GM23248 (cell line): ENCODE results near the gene CHCHD1. TPM values are rescaled to one million over a fixed set of nuclear protein-coding genes. Genes with fewer than 3 reads are reported as not detected.
A peak's percentile ranks its signal among the peaks of the same experiment; 100 is the strongest.

ENCODE experiments used
- DNase-seq: peaks from one replicate; pipeline ENCODE4 v3.0.0-alpha.2; 2015
- H2AFZ ChIP-seq: fragments of 200-600 bp; sonication (generic); 2 replicates; pipeline ENCODE4 v1.6.1; 2016; ENCODE audit warnings: antibody characterized with exemption
- H3F3A ChIP-seq: fragments of 200-600 bp; sonication (generic); 2 replicates; pipeline ENCODE4 v1.6.1; 2016; ENCODE audit warnings: mild to moderate bottlenecking, antibody characterized with exemption, mixed run types; ENCODE audit not compliant: insufficient read depth
- H3K27ac ChIP-seq: fragments of 200-600 bp; sonication (generic); 2 replicates; pipeline ENCODE4 v1.5.1; 2016; ENCODE audit warnings: mild to moderate bottlenecking
- H3K27me3 ChIP-seq: fragments of 200-600 bp; sonication (generic); replicated peaks from 2 replicates; pipeline ENCODE4 v1.6.1; 2016; ENCODE audit warnings: mild to moderate bottlenecking; ENCODE audit not compliant: insufficient read depth
- H3K36me3 ChIP-seq: fragments of 200-600 bp; sonication (generic); 2 replicates; pipeline ENCODE4 v1.6.1; 2016; ENCODE audit warnings: low read depth, mild to moderate bottlenecking
- H3K4me1 ChIP-seq: fragments of 200-600 bp; sonication (generic); 2 replicates; pipeline ENCODE4 v1.6.1; 2016; ENCODE audit warnings: mild to moderate bottlenecking; ENCODE audit not compliant: insufficient read depth
- H3K4me2 ChIP-seq: fragments of 200-600 bp; sonication (generic); one replicate; pipeline ENCODE4 v1.6.1; 2016; ENCODE audit warnings: mild to moderate bottlenecking; ENCODE audit not compliant: unreplicated experiment
- H3K4me3 ChIP-seq: fragments of 200-600 bp; sonication (generic); 2 replicates; pipeline ENCODE4 v1.5.1; 2016; ENCODE audit warnings: mild to moderate bottlenecking
- H3K79me2 ChIP-seq: fragments of 200-600 bp; sonication (generic); 2 replicates; pipeline ENCODE4 v1.6.1; 2016; ENCODE audit warnings: mild to moderate bottlenecking; ENCODE audit not compliant: insufficient read depth
- H3K9ac ChIP-seq: fragments of 200-600 bp; sonication (generic); 2 replicates; pipeline ENCODE4 v1.6.1; 2016; ENCODE audit warnings: mild to moderate bottlenecking
- H3K9me2 ChIP-seq: fragments of 200-600 bp; sonication (generic); 2 replicates; pipeline ENCODE4 v1.6.1; 2016; ENCODE audit warnings: mixed run types, mild to moderate bottlenecking, moderate library complexity; ENCODE audit not compliant: insufficient read depth
- H3K9me3 ChIP-seq: fragments of 200-600 bp; sonication (generic); one replicate; pipeline ENCODE4 v1.6.1; 2017; ENCODE audit warnings: low read depth
- H4K20me1 ChIP-seq: fragments of 200-600 bp; sonication (generic); 2 replicates; pipeline ENCODE4 v1.6.0; 2016; ENCODE audit not compliant: insufficient read depth
- EZH2 ChIP-seq: fragments of 200-600 bp; sonication (generic); IDR thresholded peaks from 2 replicates; pipeline ENCODE4 v1.6.1; 2018; ENCODE audit warnings: antibody characterized with exemption, mild to moderate bottlenecking; ENCODE audit not compliant: insufficient read depth, poor library complexity, severe bottlenecking
- EZH2phosphoT487 ChIP-seq: fragments of 200-600 bp; sonication (generic); IDR thresholded peaks from 2 replicates; pipeline ENCODE4 v1.6.1; 2018; ENCODE audit warnings: antibody characterized with exemption, moderate library complexity, mild to moderate bottlenecking, low read depth; ENCODE audit not compliant: insufficient read depth
- WGBS, 2 experiments: methylation state at CpG; one replicate each; pipeline ENCODE4 v1.1.6; 2015 to 2017; ENCODE audit warnings: low lambda C conversion rate in 2 of 2, low coverage in 1 of 2; ENCODE audit errors: missing lambda C conversion rate in 2 of 2; 5-methylcytosine and 5-hydroxymethylcytosine counted together
- in situ Hi-C: fragments of 300-500 bp; cut with MboI; formaldehyde crosslinking; loops from 2 replicates; pipeline ENCODE4 v1.15.0; 2020
- polyA plus RNA-seq: library from polyadenylated mRNA; unstranded; fragments of >200 nt; fragmentation: Nextera tagmentation; extraction: Ambion mirVana; gene quantifications from 2 replicates; pipeline ENCODE4 v1.2.1, GENCODE V29; 2016
- total RNA-seq: library from RNA; depleted of rRNA; stranded (reverse); fragments of >200 nt; shearing (Covaris generic); gene quantifications from 2 replicates; pipeline ENCODE4 v1.2.3, GENCODE V29; 2014

The CHCHD1 gene
- total and polyA plus RNA-seq, 2 experiments from 2014 or later, result 23.1 to 73.0 TPM

DNA sequence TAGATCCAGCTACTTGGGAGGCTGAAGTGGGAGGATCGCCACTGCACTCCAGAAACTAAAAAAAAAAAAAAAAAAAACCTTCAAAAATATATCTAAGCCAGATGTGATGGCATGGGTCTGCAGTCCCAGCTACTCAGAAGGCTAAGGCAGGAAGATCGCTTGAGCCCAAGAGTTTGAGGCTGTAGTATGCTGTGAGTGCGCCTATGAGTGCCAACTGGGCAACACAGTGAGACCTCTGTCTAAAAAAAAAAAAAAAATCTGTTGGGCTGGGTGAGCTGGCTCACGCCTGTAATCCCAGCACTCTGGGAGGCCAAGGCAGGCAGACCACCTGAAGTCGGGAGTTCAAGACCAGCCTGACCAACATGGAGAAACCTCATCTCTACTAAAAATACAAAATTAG is 2.8 kb upstream of the CHCHD1 start:
- no peak for TF ChIP-seq EZH2
- TF ChIP-seq EZH2phosphoT487, result no peak

DNA sequence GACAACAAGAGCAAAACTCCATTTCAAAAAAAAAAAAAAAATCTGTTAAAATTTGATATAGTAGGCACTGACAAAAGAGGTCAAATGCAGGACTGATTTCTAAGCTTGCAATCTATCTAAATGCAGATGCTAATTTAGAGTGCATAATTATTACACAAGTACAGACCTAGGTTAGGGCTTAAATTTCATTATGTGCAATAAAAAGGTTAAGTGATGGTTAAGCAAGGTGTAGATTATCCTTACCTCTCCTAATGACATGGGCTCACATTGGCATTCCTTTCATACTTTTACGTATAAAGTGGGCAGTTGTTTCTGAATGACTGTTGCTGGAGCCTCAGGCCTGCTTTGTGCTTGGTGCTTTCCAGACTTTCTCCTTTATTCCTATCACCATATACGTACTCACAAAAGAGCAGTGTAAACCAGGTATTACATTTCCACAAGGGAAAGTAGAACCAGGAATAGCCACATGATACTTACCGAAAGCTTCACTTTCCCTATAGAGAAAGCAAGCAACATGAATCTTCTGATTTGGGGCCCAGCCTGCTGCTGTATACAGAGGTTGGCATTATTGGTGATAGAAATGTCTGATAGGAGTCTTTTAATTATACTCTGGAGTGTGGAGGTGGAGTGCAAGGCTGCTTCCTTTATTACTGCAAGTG is 2.2 kb upstream of the CHCHD1 start:
- H3F3A ChIP-seq, result peaks cover 33% of the 10 kb centered on the region
- H3K36me3 ChIP-seq, result peaks cover 29% of the 10 kb centered on the region
- H3K27ac ChIP-seq, result no peak overlapping the region
- no peak overlapping the region for H3K9ac ChIP-seq
- WGBS, 2 experiments, result 73% methylated on average over 3 of the region's 3 CpGs
- H3K27me3 ChIP-seq, result no peaks in the 10 kb centered on the region
- no peak overlapping the region for H3K4me2 ChIP-seq
- H3K4me1 ChIP-seq, result peaks cover 28% of the 10 kb centered on the region
- in situ Hi-C loops, result no loop called here
- no peak for DNase-seq
- H3K9me3 ChIP-seq, result no peaks in the 10 kb centered on the region
- TF ChIP-seq EZH2 (no peak), EZH2phosphoT487 (no peak)
- H2AFZ ChIP-seq, result no peak overlapping the region
- H3K4me3 ChIP-seq, result no peak overlapping the region
- no peaks in the 10 kb centered on the region for H4K20me1 ChIP-seq
- H3K79me2 ChIP-seq, result peaks cover 100% of the 10 kb centered on the region
- no peaks in the 10 kb centered on the region for H3K9me2 ChIP-seq

More for the DNA sequence above, 2.8 kb upstream of the CHCHD1 start:
- WGBS, 2 experiments, result 66 to 69% methylated on average over 5 of the region's 5 CpGs
- Histone ChIP-seq H2AFZ (no peak overlapping the region), H3K9me2 (no peaks in the 10 kb centered on the region), H4K20me1 (no peaks in the 10 kb centered on the region), H3K27ac (no peak overlapping the region), H3K79me2 (peaks cover 100% of the 10 kb centered on the region), H3F3A (peaks cover 32% of the 10 kb centered on the region), H3K27me3 (no peaks in the 10 kb centered on the region), H3K4me3 (no peak overlapping the region), H3K4me1 (peaks cover 30% of the 10 kb centered on the region), H3K9me3 (no peaks in the 10 kb centered on the region), H3K4me2 (no peak overlapping the region), H3K9ac (no peak overlapping the region), H3K36me3 (peaks cover 29% of the 10 kb centered on the region)
- in situ Hi-C loops, result no loop called here
- DNase-seq, result no peak

DNA sequence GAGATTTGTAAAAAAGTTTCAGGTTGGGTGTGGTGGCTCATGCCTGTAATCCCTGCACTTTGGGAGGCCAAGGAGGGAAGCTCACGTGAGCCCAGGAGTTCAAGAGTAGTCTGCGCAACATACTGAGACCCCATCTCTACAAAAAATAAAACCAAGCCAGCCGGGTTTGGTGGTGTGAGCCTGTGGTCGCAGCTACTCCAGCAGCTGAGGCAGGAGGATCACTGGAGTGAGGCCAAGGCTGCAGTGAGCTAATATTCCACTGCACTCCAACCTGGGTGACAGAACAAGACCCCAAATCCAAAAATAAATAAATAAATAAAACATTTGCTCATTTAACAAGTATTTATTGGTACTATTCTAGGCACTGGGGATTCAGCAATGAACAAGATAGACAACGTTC is 1.5 kb upstream of the CHCHD1 start:
- peaks cover 97% of the 10 kb centered on the region for H3K79me2 ChIP-seq
- no peak overlapping the region for H2AFZ ChIP-seq
- DNase-seq, result no peak
- no peaks in the 10 kb centered on the region for H4K20me1 ChIP-seq
- in situ Hi-C loops, result no loop called here
- no peaks in the 10 kb centered on the region for H3K9me2 ChIP-seq
- H3K4me1 ChIP-seq, result peaks cover 25% of the 10 kb centered on the region
- WGBS, 2 experiments, result 51 to 55% methylated on average over 5 of the region's 5 CpGs
- no peaks in the 10 kb centered on the region for H3K9me3 ChIP-seq
- peaks cover 36% of the 10 kb centered on the region for H3F3A ChIP-seq
- peak overlapping the region; percentile 87 for H3K9ac ChIP-seq
- no peaks in the 10 kb centered on the region for H3K27me3 ChIP-seq
- peaks cover 24% of the 10 kb centered on the region for H3K36me3 ChIP-seq
- H3K4me3 ChIP-seq, result peak overlapping the region; percentile 83
- TF ChIP-seq EZH2phosphoT487 (no peak), EZH2 (no peak)
- H3K4me2 ChIP-seq, result peak overlapping the region; percentile 99
- 0 out of 2 replicates have a peak overlapping the region, but pooled peaks have one; percentile 72 for H3K27ac ChIP-seq

DNA sequence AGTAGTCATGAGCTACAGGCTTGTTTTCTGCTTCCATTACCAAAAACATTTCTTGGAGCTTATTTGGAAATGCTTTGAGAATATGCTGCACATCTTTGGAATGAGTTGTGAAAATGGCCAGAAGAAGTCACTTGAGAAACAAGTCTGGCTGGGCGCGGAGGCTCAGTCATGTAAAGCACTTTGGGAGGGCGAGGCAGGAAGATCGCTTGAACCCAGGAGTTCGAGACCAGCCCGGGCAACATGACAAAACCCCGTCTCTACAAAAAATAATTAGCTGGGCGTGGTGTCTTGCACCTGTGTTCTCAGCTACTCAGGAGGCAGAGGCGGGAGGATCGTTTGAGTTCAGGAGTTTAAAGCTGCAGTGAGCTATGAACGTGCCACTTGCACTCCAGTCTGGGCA is 882 bp upstream of the CHCHD1 start:
- peaks cover 36% of the 10 kb centered on the region for H3F3A ChIP-seq
- no peaks in the 10 kb centered on the region for H4K20me1 ChIP-seq
- DNase-seq, result peak; percentile 55
- no peaks in the 10 kb centered on the region for H3K9me3 ChIP-seq
- peak overlapping the region; percentile 83 for H3K4me3 ChIP-seq
- in situ Hi-C loops, result no loop called here
- H3K4me1 ChIP-seq, result peaks cover 19% of the 10 kb centered on the region
- peaks cover 93% of the 10 kb centered on the region for H3K79me2 ChIP-seq
- peaks cover 18% of the 10 kb centered on the region for H3K36me3 ChIP-seq
- 8 to 10% methylated on average over 11 of the region's 11 CpGs for WGBS, 2 experiments
- no peak for TF ChIP-seq EZH2phosphoT487
- TF ChIP-seq EZH2, result no peak
- peak overlapping the region; percentile 72; the same call in 1 of the 2 replicates for H3K27ac ChIP-seq
- peak overlapping the region; percentile 99 for H3K4me2 ChIP-seq
- H3K27me3 ChIP-seq, result no peaks in the 10 kb centered on the region
- peak overlapping the region; percentile 86; the same call in 1 of the 2 replicates for H2AFZ ChIP-seq
- H3K9ac ChIP-seq, result peak overlapping the region; percentile 87
- no peaks in the 10 kb centered on the region for H3K9me2 ChIP-seq

DNA sequence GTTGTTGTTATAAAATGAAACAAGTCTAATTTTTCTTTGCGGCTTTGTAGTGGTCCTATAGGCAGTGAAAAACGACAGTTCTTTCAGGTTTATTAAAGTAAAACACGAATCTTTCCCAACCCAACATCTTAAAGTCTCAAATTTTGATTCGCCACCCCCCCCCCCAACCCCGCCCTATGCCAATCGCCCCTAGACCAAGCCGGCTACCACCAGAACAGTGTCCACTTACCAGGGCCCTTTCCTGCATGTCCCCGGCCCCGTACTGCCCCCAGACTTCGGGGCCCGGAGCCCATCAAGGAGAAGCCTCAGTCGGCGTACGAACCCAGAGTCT is 335 bp upstream of the CHCHD1 start:
- Histone ChIP-seq H4K20me1 (no peaks in the 10 kb centered on the region; the same call in 1 of the 2 replicates), H3K4me2 (peak overlapping the region; percentile 99), H3K9ac (peak overlapping the region; percentile 87), H3K79me2 (peaks cover 93% of the 10 kb centered on the region), H3K27ac (peak overlapping the region; percentile 72), H3K27me3 (no peaks in the 10 kb centered on the region), H3K9me2 (no peaks in the 10 kb centered on the region), H3K9me3 (no peaks in the 10 kb centered on the region), H3K36me3 (peaks cover 18% of the 10 kb centered on the region), H3F3A (peaks cover 39% of the 10 kb centered on the region), H3K4me1 (peaks cover 19% of the 10 kb centered on the region), H3K4me3 (peak overlapping the region; percentile 83), H2AFZ (peak overlapping the region; percentile 86)
- no peak for DNase-seq
- TF ChIP-seq EZH2phosphoT487, result no peak
- TF ChIP-seq EZH2, result no peak
- 1 to 2% methylated on average over 12 to 14 of the region's 14 CpGs for WGBS, 2 experiments
- in situ Hi-C loops, result no loop called here
